OCI-LY3 (cell line): ENCODE data around the gene SERPINI1.

Experiments
- EZH2phosphoT487 ChIP-seq: fragments of 200-600 bp; shearing (Covaris generic); IDR thresholded peaks from 2 replicates; pipeline ENCODE4 v1.6.1; 2018; ENCODE audit warnings: antibody characterized with exemption, mixed run types, low read depth
- TF ChIP-seq, protein P1 (sequence below): fragments of 200-600, 300-600 bp; sonication (generic); IDR thresholded peaks from 2 replicates; pipeline ENCODE4 v1.5.1; 2014; ENCODE audit warnings: antibody characterized with exemption, low read length, low read depth

DNA sequence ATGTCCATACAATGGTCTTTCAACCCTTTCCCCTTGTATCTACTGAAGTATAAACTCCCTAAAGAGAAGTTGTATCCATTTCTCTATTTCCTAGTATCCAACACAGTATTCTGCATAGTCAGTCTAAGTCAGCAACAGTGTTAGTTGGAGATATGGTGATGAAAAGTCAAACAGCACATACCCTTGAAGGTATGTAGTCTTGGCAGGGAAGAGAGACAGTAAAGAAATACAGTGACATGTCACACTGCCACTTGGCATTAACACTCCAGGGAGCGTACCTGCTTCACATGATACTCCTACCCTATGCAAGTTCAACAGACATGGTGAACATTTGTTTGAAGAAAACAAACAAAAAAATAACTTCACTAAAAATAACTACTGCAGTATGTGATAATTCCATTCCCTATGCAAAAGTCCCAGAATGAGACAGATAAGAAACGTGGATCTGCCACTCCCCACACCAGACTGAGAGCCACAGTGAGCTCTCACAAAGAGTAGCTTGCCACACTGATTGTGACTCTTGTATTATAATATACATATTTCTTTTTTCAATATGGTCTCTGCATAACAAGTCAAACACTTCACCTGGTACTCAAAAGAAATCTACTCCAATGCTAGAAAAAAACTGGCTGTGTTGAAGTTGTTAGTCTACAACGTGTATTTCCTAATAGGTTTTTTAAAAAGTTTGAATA is 6.7 kb upstream of the SERPINI1 start:
- TF ChIP-seq, protein P1, sequence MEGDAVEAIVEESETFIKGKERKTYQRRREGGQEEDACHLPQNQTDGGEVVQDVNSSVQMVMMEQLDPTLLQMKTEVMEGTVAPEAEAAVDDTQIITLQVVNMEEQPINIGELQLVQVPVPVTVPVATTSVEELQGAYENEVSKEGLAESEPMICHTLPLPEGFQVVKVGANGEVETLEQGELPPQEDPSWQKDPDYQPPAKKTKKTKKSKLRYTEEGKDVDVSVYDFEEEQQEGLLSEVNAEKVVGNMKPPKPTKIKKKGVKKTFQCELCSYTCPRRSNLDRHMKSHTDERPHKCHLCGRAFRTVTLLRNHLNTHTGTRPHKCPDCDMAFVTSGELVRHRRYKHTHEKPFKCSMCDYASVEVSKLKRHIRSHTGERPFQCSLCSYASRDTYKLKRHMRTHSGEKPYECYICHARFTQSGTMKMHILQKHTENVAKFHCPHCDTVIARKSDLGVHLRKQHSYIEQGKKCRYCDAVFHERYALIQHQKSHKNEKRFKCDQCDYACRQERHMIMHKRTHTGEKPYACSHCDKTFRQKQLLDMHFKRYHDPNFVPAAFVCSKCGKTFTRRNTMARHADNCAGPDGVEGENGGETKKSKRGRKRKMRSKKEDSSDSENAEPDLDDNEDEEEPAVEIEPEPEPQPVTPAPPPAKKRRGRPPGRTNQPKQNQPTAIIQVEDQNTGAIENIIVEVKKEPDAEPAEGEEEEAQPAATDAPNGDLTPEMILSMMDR, result no peak
- no peak for TF ChIP-seq EZH2phosphoT487
